ENCODE measurements around the gene SPATA6. TPM values are rescaled to one million over a fixed set of nuclear protein-coding genes. Genes with fewer than 3 reads are reported as not detected.
A peak's percentile ranks its signal among the peaks of the same experiment; 100 is the strongest.
"Not testable (repeated sequence)": the region's sequence is repeated elsewhere in the genome, so short reads cannot be mapped to it uniquely, and the experiment has no call there.

SPATA6 gene
- total and polyA plus RNA-seq, 2 of the 13 experiments (the other 11 are each of a cell fraction or from before 2014, with no cell fraction given) = 0.81 to 3.3 TPM

DNA sequence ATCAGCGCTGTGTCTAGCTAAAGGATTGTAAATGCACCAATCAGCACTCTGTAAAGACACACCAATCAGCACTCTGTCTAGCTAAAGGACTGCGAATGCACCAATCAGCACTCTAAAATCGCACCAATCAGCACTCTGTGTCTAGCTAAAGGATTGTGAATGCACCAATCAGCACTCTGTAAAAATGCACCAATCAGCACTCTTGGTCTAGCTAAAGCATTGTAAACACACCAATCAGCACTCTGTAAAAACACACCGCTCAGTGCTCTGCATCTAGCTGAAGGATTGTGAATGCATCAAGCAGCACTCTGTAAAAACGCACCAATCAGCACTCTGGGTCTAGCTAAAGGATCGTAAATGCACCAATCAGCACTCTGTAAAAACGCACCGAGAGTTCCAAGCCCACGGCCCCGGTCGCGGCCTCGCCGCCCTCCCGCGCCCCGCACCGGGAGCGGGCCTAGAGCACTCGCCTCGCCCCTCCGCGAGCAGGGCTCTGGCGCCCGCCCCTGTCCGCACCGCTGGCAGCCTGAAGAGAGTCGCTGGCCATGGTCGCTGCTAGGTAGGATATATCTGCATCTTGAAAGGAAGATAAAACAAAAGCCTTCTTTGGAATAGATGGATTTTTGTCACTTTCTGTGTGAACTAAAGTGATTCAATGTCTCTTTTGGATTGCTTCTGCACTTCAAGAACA is 36.5 kb downstream of the SPATA6 start:
- H3K27me3 ChIP-seq (ENCODE audit: control insufficient read depth in 1 of 2, insufficient read depth in 2 of 2, low read length in 2 of 2); CTCF ChIA-PET (ENCODE audit: low intra/inter-chr PET ratio, low total read pairs); BruUV-seq (replicated peaks); H3K4me3 ChIP-seq (replicated peaks in 1 of 3; ENCODE audit: insufficient read depth in 1 of 3, low read depth in 2 of 3, low read length in 3 of 3); H3K9me3 ChIP-seq (ENCODE audit: low read length); in situ Hi-C loops (cut with HindIII; ENCODE audit: extremely low pct_ligation_motif_present, low pct_unique_long_range_greater_than_20kb); DNase-seq (ENCODE audit: low spot score); H3K4me2 ChIP-seq (ENCODE audit: low read depth, low read length); H3K9ac ChIP-seq (ENCODE audit: insufficient read depth, low read depth, low read length); H4K20me1 ChIP-seq (ENCODE audit: insufficient read depth, low read length); FAIRE-seq; H2AFZ ChIP-seq (ENCODE audit: low read length); H3K79me2 ChIP-seq (ENCODE audit: insufficient read depth, low read length); H3K27ac ChIP-seq (ENCODE audit: extremely low read length, insufficient read depth, low read length); H3K36me3 ChIP-seq (replicated peaks in 1 of 2; ENCODE audit: control insufficient read depth in 1 of 2, insufficient read depth in 2 of 2, low read length in 2 of 2); POLR2A ChIA-PET; intact Hi-C loops (cut with micrococcal nuclease; ENCODE audit: unreplicated experiment): not testable (repeated sequence)
- peak; percentile 58; the same call in 2 of the 3 replicates for ATAC-seq
- TF ChIP-seq MAFK (conservative IDR thresholded peaks at IDR 0.05 in 1 of 2, IDR thresholded peaks at IDR 0.05 in 1 of 2; ENCODE audit: low read length in 2 of 2) (peak in 1 of 2 experiments; percentile 53; a peak in 3 of 4 replicates), MAFF (IDR thresholded peaks at IDR 0.05; ENCODE audit: low read depth, low read length) (peak; percentile 68)
- 83% methylated on average over 14 of the region's 29 CpGs for WGBS (ENCODE audit: low lambda C conversion rate)
- H3K4me1 ChIP-seq (ENCODE audit: insufficient read depth, low read length) = peaks cover 18% of the 10 kb centered on the region

DNA sequence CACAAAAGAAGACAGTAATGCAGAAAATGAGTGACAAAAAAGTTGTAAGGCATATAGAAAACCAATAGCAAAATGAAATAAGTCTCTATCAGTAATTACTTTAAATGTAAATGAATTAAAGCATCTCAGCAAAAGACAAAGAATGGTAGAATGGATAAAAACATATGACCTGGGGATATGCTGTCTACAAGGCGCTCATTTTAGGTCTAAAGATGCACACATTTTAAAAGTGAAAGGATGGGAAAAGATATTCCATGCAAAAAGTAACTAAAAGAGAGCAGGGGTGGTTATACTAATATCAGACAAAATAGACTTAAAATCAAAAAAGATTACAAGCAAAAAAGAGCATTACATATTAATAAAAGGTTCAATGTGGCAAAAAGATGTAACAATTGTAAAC is 41.2 kb downstream of the SPATA6 start:
- Histone ChIP-seq H3K36me3 (replicated peaks in 1 of 2; ENCODE audit: control insufficient read depth in 1 of 2, insufficient read depth in 2 of 2, low read length in 2 of 2) (no peaks in the 10 kb centered on the region), H4K20me1 (ENCODE audit: insufficient read depth, low read length) (no peaks in the 10 kb centered on the region), H2AFZ (ENCODE audit: low read length) (no peak overlapping the region), H3K4me2 (ENCODE audit: low read depth, low read length) (no peak overlapping the region), H3K27ac (ENCODE audit: extremely low read length, insufficient read depth, low read length) (no peak overlapping the region), H3K9me3 (ENCODE audit: low read length) (no peaks in the 10 kb centered on the region), H3K79me2 (ENCODE audit: insufficient read depth, low read length) (no peaks in the 10 kb centered on the region), H3K9ac (ENCODE audit: insufficient read depth, low read depth, low read length) (no peak overlapping the region), H3K4me3 (replicated peaks in 1 of 3; ENCODE audit: insufficient read depth in 1 of 3, low read depth in 2 of 3, low read length in 3 of 3) (no peak overlapping the region), H3K27me3 (ENCODE audit: control insufficient read depth in 1 of 2, insufficient read depth in 2 of 2, low read length in 2 of 2) (no peaks in the 10 kb centered on the region), H3K4me1 (ENCODE audit: insufficient read depth, low read length) (no peaks in the 10 kb centered on the region)
- ChIA-PET CTCF (ENCODE audit: low intra/inter-chr PET ratio, low total read pairs) (no interaction called here), POLR2A (no interaction called here)
- intact Hi-C loops (cut with micrococcal nuclease; ENCODE audit: unreplicated experiment) (no loop called here), in situ Hi-C loops (cut with HindIII; ENCODE audit: extremely low pct_ligation_motif_present, low pct_unique_long_range_greater_than_20kb) (no loop called here)
- no peak for ATAC-seq
- BruUV-seq (replicated peaks) = no TSS peak
- no peak for FAIRE-seq
- WGBS (ENCODE audit: low lambda C conversion rate) = 71% methylated on average over 1 of the region's 1 CpG
- no peak for DNase-seq (ENCODE audit: low spot score)
- no peak for TF ChIP-seq JUND (CRISPR knock-in tag; IDR thresholded peaks at IDR 0.05)
- TF ChIP-seq, protein P1, sequence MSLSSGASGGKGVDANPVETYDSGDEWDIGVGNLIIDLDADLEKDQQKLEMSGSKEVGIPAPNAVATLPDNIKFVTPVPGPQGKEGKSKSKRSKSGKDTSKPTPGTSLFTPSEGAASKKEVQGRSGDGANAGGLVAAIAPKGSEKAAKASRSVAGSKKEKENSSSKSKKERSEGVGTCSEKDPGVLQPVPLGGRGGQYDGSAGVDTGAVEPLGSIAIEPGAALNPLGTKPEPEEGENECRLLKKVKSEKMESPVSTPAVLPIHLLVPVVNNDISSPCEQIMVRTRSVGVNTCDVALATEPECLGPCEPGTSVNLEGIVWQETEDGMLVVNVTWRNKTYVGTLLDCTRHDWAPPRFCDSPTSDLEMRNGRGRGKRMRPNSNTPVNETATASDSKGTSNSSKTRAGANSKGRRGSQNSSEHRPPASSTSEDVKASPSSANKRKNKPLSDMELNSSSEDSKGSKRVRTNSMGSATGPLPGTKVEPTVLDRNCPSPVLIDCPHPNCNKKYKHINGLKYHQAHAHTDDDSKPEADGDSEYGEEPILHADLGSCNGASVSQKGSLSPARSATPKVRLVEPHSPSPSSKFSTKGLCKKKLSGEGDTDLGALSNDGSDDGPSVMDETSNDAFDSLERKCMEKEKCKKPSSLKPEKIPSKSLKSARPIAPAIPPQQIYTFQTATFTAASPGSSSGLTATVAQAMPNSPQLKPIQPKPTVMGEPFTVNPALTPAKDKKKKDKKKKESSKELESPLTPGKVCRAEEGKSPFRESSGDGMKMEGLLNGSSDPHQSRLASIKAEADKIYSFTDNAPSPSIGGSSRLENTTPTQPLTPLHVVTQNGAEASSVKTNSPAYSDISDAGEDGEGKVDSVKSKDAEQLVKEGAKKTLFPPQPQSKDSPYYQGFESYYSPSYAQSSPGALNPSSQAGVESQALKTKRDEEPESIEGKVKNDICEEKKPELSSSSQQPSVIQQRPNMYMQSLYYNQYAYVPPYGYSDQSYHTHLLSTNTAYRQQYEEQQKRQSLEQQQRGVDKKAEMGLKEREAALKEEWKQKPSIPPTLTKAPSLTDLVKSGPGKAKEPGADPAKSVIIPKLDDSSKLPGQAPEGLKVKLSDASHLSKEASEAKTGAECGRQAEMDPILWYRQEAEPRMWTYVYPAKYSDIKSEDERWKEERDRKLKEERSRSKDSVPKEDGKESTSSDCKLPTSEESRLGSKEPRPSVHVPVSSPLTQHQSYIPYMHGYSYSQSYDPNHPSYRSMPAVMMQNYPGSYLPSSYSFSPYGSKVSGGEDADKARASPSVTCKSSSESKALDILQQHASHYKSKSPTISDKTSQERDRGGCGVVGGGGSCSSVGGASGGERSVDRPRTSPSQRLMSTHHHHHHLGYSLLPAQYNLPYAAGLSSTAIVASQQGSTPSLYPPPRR (CRISPR knock-in tag; IDR thresholded peaks at IDR 0.05; ENCODE audit: borderline replicate concordance) = no peak
- TF ChIP-seq PPARG (CRISPR knock-in tag; conservative IDR thresholded peaks at IDR 0.05) = no peak
- TF ChIP-seq, protein P2, sequence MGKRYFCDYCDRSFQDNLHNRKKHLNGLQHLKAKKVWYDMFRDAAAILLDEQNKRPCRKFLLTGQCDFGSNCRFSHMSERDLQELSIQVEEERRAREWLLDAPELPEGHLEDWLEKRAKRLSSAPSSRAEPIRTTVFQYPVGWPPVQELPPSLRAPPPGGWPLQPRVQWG (CRISPR knock-in tag; IDR thresholded peaks at IDR 0.05; ENCODE audit: borderline replicate concordance, low read depth) = no peak
- TF ChIP-seq NONO (IDR thresholded peaks at IDR 0.05) = no peak
- TF ChIP-seq NONO (CRISPR knock-in tag; conservative IDR thresholded peaks at IDR 0.05) = no peak
- TF ChIP-seq POLR2A (IDR thresholded peaks at IDR 0.05; ENCODE audit: insufficient read depth in 1 of 2, low read depth in 2 of 2, low read length in 2 of 2) = no peak
- no peak for TF ChIP-seq ZFP36L1 (CRISPR knock-in tag; IDR thresholded peaks at IDR 0.05)

Data from HepG2 (cell line).